ENCODE measurements around the gene TFAP2C. TPM values are rescaled to one million over a fixed set of nuclear protein-coding genes. Genes with fewer than 3 reads are reported as not detected.

The TFAP2C gene
- total RNA-seq, 1 experiment from 2014 or later = 2.8 TPM

GRCh38 chr20:56653211-56653610 lies 24.1 kb downstream of the TFAP2C start:
- in situ Hi-C loops (cut with HindIII; ENCODE audit: low pct_unique_long_range_greater_than_20kb, low sequenced_read_pairs) = no loop called here
- TF ChIP-seq CTCF (IDR thresholded peaks at IDR 0.05) (no peak), SIN3A (IDR thresholded peaks at IDR 0.05; ENCODE audit: borderline replicate concordance, insufficient read depth, low read depth, low read length) (no peak), POLR2AphosphoS5 (IDR thresholded peaks at IDR 0.05; ENCODE audit: low read depth, low read length) (no peak), TCF7L2 (IDR thresholded peaks at IDR 0.05; ENCODE audit: low read depth, low read length) (no peak)
- TF ChIP-seq, protein P1, sequence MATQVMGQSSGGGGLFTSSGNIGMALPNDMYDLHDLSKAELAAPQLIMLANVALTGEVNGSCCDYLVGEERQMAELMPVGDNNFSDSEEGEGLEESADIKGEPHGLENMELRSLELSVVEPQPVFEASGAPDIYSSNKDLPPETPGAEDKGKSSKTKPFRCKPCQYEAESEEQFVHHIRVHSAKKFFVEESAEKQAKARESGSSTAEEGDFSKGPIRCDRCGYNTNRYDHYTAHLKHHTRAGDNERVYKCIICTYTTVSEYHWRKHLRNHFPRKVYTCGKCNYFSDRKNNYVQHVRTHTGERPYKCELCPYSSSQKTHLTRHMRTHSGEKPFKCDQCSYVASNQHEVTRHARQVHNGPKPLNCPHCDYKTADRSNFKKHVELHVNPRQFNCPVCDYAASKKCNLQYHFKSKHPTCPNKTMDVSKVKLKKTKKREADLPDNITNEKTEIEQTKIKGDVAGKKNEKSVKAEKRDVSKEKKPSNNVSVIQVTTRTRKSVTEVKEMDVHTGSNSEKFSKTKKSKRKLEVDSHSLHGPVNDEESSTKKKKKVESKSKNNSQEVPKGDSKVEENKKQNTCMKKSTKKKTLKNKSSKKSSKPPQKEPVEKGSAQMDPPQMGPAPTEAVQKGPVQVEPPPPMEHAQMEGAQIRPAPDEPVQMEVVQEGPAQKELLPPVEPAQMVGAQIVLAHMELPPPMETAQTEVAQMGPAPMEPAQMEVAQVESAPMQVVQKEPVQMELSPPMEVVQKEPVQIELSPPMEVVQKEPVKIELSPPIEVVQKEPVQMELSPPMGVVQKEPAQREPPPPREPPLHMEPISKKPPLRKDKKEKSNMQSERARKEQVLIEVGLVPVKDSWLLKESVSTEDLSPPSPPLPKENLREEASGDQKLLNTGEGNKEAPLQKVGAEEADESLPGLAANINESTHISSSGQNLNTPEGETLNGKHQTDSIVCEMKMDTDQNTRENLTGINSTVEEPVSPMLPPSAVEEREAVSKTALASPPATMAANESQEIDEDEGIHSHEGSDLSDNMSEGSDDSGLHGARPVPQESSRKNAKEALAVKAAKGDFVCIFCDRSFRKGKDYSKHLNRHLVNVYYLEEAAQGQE (IDR thresholded peaks at IDR 0.05; ENCODE audit: insufficient read depth in 1 of 2, low read depth in 2 of 2, low read length in 1 of 2) = no peak
- Histone ChIP-seq H3K36me3 (ENCODE audit: control insufficient read depth, insufficient read depth, low read length) (no peaks in the 10 kb centered on the region), H3K4me3 (ENCODE audit: low read depth in 2 of 2, low read length in 2 of 2) (no peak overlapping the region), H3K4me1 (ENCODE audit: control insufficient read depth, insufficient read depth, low read length) (no peaks in the 10 kb centered on the region), H3K27ac (ENCODE audit: low read length) (no peak overlapping the region), H3K27me3 (ENCODE audit: control insufficient read depth, insufficient read depth, low read length) (no peaks in the 10 kb centered on the region), H3K9me3 (ENCODE audit: control insufficient read depth, insufficient read depth, low read depth, low read length) (no peaks in the 10 kb centered on the region)
- intact Hi-C loops (cut with micrococcal nuclease; ENCODE audit: unreplicated experiment) = no loop called here
- no TSS peak for BruUV-seq (replicated peaks)
- CTCF ChIA-PET = no interaction called here
- ATAC-seq = no peak
- DNase-seq (ENCODE audit: low read depth, low spot score) = no peak
- POLR2A ChIA-PET = no interaction called here

GRCh38 chr20:56656632-56657031 lies 27.5 kb downstream of the TFAP2C start:
- no peak overlapping the region for H3K4me3 ChIP-seq (ENCODE audit: low read depth in 2 of 2, low read length in 2 of 2)
- TF ChIP-seq, protein P1 (IDR thresholded peaks at IDR 0.05; ENCODE audit: insufficient read depth in 1 of 2, low read depth in 2 of 2, low read length in 1 of 2) = no peak
- TF ChIP-seq SIN3A (IDR thresholded peaks at IDR 0.05; ENCODE audit: borderline replicate concordance, insufficient read depth, low read depth, low read length) = no peak
- no peak for TF ChIP-seq TCF7L2 (IDR thresholded peaks at IDR 0.05; ENCODE audit: low read depth, low read length)
- no peak for TF ChIP-seq POLR2AphosphoS5 (IDR thresholded peaks at IDR 0.05; ENCODE audit: low read depth, low read length)
- TF ChIP-seq CTCF (IDR thresholded peaks at IDR 0.05) = no peak
- no peaks in the 10 kb centered on the region for H3K27me3 ChIP-seq (ENCODE audit: control insufficient read depth, insufficient read depth, low read length)
- DNase-seq (ENCODE audit: low read depth, low spot score) (no peak), ATAC-seq (no peak)
- no TSS peak for BruUV-seq (replicated peaks)
- no peaks in the 10 kb centered on the region for H3K4me1 ChIP-seq (ENCODE audit: control insufficient read depth, insufficient read depth, low read length)
- POLR2A ChIA-PET = no interaction called here
- in situ Hi-C loops (cut with HindIII; ENCODE audit: low pct_unique_long_range_greater_than_20kb, low sequenced_read_pairs) (no loop called here), intact Hi-C loops (cut with micrococcal nuclease; ENCODE audit: unreplicated experiment) (no loop called here)
- CTCF ChIA-PET = no interaction called here
- no peaks in the 10 kb centered on the region for H3K9me3 ChIP-seq (ENCODE audit: control insufficient read depth, insufficient read depth, low read depth, low read length)
- no peak overlapping the region for H3K27ac ChIP-seq (ENCODE audit: low read length)
- no peaks in the 10 kb centered on the region for H3K36me3 ChIP-seq (ENCODE audit: control insufficient read depth, insufficient read depth, low read length)
